Measurements from ENCODE around the gene NXNL1. TPM values are rescaled to one million over a fixed set of nuclear protein-coding genes. Genes with fewer than 3 reads are reported as not detected.

Gene NXNL1
- total and polyA plus RNA-seq, 2 of the 13 experiments (the other 11 are each of a cell fraction or from before 2014, with no cell fraction given): not detected

DNA sequence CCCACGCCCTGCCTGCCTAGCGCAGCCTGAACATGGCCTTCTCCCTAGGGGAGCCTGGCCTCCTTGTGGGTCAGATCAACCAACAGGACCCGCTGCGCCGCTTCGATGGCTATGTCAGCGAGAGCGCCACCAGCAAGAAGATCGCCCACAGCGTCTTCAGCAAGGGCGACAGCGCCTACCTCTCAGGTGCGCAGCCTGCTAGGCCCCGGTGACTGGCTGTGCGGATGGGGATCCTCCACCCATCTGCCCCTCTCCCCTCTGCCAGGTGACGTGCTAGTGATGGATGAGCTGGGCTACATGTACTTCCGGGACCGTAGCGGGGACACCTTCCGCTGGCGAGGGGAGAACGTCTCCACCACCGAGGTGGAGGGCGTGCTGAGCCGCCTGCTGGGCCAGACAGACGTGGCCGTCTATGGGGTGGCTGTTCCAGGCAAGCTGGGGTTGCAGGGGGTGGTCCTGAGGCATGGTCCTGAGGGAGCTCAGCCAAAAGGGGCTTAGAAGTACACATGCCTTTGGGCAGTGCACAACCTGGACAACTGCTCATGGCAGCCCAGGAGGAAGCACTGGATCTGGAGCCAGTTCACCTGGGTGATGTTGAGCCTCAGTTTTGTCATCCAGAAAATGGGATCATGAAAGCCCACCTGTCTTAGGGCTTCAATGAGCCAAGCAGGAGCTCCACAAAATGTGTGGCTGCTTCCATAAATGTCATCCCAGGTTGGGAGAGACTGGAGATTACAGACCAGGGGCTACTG, 39.9 kb upstream of the NXNL1 start (continued):
- TF ChIP-seq, protein P1, sequence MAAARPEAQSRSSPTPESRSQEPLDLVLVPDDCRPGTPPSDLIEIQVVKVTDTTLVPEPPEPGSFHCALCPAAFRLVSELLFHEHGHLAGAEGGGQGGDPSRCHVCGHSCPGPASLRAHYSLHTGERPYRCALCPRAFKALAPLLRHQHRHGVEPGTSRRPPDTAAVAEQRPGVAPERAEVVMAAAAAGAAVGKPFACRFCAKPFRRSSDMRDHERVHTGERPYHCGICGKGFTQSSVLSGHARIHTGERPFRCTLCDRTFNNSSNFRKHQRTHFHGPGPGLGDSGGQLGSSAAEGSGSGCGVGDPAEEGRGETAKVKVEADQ (CRISPR knock-in tag; IDR thresholded peaks at IDR 0.05; ENCODE audit: borderline replicate concordance): no peak
- TF ChIP-seq, protein P2, sequence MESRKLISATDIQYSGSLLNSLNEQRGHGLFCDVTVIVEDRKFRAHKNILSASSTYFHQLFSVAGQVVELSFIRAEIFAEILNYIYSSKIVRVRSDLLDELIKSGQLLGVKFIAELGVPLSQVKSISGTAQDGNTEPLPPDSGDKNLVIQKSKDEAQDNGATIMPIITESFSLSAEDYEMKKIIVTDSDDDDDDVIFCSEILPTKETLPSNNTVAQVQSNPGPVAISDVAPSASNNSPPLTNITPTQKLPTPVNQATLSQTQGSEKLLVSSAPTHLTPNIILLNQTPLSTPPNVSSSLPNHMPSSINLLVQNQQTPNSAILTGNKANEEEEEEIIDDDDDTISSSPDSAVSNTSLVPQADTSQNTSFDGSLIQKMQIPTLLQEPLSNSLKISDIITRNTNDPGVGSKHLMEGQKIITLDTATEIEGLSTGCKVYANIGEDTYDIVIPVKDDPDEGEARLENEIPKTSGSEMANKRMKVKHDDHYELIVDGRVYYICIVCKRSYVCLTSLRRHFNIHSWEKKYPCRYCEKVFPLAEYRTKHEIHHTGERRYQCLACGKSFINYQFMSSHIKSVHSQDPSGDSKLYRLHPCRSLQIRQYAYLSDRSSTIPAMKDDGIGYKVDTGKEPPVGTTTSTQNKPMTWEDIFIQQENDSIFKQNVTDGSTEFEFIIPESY (CRISPR knock-in tag; IDR thresholded peaks at IDR 0.05): 0 out of 2 replicates have a peak, but pooled peaks have one; percentile 51
- TF ChIP-seq, protein P3, sequence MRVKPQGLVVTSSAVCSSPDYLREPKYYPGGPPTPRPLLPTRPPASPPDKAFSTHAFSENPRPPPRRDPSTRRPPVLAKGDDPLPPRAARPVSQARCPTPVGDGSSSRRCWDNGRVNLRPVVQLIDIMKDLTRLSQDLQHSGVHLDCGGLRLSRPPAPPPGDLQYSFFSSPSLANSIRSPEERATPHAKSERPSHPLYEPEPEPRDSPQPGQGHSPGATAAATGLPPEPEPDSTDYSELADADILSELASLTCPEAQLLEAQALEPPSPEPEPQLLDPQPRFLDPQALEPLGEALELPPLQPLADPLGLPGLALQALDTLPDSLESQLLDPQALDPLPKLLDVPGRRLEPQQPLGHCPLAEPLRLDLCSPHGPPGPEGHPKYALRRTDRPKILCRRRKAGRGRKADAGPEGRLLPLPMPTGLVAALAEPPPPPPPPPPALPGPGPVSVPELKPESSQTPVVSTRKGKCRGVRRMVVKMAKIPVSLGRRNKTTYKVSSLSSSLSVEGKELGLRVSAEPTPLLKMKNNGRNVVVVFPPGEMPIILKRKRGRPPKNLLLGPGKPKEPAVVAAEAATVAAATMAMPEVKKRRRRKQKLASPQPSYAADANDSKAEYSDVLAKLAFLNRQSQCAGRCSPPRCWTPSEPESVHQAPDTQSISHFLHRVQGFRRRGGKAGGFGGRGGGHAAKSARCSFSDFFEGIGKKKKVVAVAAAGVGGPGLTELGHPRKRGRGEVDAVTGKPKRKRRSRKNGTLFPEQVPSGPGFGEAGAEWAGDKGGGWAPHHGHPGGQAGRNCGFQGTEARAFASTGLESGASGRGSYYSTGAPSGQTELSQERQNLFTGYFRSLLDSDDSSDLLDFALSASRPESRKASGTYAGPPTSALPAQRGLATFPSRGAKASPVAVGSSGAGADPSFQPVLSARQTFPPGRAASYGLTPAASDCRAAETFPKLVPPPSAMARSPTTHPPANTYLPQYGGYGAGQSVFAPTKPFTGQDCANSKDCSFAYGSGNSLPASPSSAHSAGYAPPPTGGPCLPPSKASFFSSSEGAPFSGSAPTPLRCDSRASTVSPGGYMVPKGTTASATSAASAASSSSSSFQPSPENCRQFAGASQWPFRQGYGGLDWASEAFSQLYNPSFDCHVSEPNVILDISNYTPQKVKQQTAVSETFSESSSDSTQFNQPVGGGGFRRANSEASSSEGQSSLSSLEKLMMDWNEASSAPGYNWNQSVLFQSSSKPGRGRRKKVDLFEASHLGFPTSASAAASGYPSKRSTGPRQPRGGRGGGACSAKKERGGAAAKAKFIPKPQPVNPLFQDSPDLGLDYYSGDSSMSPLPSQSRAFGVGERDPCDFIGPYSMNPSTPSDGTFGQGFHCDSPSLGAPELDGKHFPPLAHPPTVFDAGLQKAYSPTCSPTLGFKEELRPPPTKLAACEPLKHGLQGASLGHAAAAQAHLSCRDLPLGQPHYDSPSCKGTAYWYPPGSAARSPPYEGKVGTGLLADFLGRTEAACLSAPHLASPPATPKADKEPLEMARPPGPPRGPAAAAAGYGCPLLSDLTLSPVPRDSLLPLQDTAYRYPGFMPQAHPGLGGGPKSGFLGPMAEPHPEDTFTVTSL (CRISPR knock-in tag; IDR thresholded peaks at IDR 0.05; ENCODE audit: borderline replicate concordance): no peak
- TF ChIP-seq ZNF546 (CRISPR knock-in tag; conservative IDR thresholded peaks at IDR 0.05) (no peak), HNRNPH1 (optimal IDR thresholded peaks at IDR 0.05; ENCODE audit: low read depth, low read length) (no peak), ZNF451 (CRISPR knock-in tag; IDR thresholded peaks at IDR 0.05) (no peak), ZNF570 (CRISPR knock-in tag; IDR thresholded peaks at IDR 0.05; ENCODE audit: borderline replicate concordance) (no peak), HDAC6 (IDR thresholded peaks at IDR 0.05; ENCODE audit: low read depth, low read length) (no peak), ZNF343 (CRISPR knock-in tag; IDR thresholded peaks at IDR 0.05) (no peak), ZNF768 (CRISPR knock-in tag; IDR thresholded peaks at IDR 0.05) (peak; percentile 17; the same call in 1 of the 2 replicates), ZNF652 (CRISPR knock-in tag; IDR thresholded peaks at IDR 0.05; ENCODE audit: borderline replicate concordance, low read depth) (no peak)
- TF ChIP-seq, protein P4, sequence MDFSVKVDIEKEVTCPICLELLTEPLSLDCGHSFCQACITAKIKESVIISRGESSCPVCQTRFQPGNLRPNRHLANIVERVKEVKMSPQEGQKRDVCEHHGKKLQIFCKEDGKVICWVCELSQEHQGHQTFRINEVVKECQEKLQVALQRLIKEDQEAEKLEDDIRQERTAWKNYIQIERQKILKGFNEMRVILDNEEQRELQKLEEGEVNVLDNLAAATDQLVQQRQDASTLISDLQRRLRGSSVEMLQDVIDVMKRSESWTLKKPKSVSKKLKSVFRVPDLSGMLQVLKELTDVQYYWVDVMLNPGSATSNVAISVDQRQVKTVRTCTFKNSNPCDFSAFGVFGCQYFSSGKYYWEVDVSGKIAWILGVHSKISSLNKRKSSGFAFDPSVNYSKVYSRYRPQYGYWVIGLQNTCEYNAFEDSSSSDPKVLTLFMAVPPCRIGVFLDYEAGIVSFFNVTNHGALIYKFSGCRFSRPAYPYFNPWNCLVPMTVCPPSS (IDR thresholded peaks at IDR 0.05): no peak
- TF ChIP-seq, protein P5, sequence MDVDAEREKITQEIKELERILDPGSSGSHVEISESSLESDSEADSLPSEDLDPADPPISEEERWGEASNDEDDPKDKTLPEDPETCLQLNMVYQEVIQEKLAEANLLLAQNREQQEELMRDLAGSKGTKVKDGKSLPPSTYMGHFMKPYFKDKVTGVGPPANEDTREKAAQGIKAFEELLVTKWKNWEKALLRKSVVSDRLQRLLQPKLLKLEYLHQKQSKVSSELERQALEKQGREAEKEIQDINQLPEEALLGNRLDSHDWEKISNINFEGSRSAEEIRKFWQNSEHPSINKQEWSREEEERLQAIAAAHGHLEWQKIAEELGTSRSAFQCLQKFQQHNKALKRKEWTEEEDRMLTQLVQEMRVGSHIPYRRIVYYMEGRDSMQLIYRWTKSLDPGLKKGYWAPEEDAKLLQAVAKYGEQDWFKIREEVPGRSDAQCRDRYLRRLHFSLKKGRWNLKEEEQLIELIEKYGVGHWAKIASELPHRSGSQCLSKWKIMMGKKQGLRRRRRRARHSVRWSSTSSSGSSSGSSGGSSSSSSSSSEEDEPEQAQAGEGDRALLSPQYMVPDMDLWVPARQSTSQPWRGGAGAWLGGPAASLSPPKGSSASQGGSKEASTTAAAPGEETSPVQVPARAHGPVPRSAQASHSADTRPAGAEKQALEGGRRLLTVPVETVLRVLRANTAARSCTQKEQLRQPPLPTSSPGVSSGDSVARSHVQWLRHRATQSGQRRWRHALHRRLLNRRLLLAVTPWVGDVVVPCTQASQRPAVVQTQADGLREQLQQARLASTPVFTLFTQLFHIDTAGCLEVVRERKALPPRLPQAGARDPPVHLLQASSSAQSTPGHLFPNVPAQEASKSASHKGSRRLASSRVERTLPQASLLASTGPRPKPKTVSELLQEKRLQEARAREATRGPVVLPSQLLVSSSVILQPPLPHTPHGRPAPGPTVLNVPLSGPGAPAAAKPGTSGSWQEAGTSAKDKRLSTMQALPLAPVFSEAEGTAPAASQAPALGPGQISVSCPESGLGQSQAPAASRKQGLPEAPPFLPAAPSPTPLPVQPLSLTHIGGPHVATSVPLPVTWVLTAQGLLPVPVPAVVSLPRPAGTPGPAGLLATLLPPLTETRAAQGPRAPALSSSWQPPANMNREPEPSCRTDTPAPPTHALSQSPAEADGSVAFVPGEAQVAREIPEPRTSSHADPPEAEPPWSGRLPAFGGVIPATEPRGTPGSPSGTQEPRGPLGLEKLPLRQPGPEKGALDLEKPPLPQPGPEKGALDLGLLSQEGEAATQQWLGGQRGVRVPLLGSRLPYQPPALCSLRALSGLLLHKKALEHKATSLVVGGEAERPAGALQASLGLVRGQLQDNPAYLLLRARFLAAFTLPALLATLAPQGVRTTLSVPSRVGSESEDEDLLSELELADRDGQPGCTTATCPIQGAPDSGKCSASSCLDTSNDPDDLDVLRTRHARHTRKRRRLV (CRISPR knock-in tag; IDR thresholded peaks at IDR 0.05): no peak

Measured in HepG2 (cell line).